Pons (tissue), 1 donor: ENCODE data around the gene USP32.

Source experiments
- DNase-seq: peaks from one replicate; pipeline ENCODE4 v3.0.0-alpha.2; 2016; ENCODE audit warnings: low spot score

Gene USP32

DNA sequence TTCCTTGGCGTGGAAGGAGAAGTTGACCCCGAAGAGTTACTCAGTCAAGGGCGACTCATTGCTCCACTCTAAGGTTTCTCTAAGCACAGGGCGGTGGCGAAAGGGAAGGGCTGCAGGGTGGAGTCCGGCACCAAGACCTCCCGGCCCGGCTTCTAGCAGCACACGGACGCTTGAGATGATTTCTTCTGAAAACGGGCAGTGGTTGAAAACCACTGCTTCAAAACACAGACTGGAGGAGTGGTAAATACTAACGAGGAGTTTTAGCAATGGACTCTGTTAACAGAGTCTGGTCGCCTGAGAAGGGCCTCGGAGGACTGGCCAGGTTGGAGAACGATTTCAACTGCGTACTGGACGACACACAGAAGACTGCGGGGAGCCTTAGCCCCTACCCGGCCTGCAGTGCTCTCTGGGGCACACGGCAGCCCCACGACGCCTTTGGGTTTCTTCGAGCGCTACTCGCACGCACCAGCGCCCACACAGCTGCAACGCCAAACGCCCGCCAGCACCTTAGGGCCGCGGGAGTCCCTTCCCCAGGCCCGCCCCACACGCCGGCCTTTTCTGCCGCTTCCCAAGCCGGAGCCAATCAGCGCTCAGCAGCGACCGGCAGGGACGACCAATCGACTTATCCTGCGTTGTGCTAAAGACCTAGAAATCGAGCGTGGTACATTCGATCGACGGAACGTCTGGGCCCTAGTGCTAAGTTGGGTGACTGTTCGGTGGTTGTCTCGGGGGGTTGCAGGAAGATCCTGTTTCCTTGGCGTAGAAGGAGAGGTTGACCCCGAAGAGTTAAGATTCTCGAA, 256.6 kb downstream of the USP32 start:
- DNase-seq, result peak; percentile 86

DNA sequence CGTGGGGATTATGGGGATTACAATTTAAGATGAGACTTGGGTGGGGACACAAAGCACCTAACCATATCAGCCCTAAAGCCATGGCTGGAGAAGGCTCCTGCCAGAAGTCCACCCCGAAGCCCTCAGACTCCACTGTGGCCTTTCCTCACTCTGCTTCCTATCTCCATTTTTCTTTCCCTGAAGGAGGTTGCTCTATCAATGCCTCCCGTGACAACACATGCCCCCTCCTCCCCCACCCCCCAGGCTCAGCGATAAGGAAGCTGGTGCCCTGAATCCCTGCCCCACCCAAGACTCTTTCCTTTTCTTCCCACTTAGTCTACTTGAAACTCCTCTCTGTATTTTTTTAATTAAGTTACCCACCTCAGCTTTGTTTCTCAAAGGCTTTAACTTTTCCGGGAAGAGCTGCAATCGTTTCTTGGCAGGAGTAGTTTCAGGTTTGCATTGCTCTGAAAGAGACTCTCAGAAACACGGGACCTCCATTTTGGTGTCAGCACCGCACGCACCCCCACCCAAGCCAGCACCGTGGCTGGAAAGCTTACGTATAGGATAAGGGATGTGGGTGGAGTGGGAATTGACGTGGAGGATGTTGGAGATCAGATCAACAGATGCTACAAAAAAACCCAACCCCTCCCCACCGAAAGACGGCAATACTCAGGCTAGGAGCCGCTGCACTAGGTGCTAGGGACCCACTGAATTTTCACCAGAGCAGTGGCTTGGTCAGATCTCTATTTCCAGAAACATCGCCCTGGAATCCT, 257.4 kb downstream of the USP32 start:
- no peak for DNase-seq

DNA sequence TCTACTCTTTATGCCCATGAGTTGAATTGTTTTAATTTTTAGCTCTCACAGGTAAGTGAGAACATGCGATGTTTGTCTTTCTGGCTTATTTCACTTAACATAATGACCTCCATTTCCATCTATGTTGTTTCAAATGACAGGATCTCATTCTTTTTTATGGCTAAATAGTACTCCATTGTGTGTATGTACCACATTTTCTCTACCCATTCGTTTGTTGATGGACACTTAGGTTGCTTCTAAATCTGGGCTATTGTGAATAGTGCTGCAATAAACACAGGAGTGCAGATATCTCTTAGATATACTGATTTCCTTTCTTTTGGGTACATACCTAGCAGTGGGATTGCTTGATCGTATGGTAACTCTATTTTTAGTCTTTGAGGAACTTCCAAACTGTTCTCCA, 261.5 kb downstream of the USP32 start:
- DNase-seq, result no peak

DNA sequence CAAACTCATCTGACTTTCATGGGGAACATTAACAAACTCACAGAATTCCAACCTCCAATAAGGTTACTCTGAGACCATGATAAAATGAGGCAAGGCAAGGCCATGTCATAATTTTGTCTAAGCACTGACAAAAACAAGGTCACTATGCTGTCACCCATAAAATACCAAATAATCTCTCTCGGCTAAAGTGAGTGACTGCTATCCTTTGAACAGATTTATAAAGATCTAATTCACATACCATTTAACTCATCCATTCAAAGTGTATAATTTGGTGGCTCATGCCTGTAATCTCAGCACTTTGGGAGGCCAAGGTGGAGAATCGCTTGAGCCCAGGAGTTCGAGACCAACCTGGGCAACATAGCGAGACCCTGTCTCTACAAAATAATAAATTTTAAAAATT, 262.8 kb downstream of the USP32 start:
- no peak for DNase-seq
